Kidney epithelial cell (primary cell): Measurements from ENCODE around the gene CDH26. TPM values are rescaled to one million over a fixed set of nuclear protein-coding genes. Genes with fewer than 3 reads are reported as not detected.

Experiments
- DNase-seq: peaks from one replicate; pipeline ENCODE4 v3.0.0-alpha.2; 2010; ENCODE audit warnings: low read depth
- H3K27me3 ChIP-seq: 2 replicates; pipeline ENCODE4 v1.6.0; 2011; ENCODE audit warnings: low read length; ENCODE audit not compliant: control insufficient read depth, insufficient read depth
- H3K36me3 ChIP-seq: 2 replicates; pipeline ENCODE4 v1.5.1; 2011; ENCODE audit warnings: low read length; ENCODE audit not compliant: control insufficient read depth, insufficient read depth
- H3K4me3 ChIP-seq: 2 replicates; pipeline ENCODE4 v1.5.1; 2011; ENCODE audit warnings: low read depth, mild to moderate bottlenecking, control low read depth, low read length
- CTCF ChIP-seq: IDR thresholded peaks from 2 replicates; pipeline ENCODE4 v1.5.1; 2011; ENCODE audit warnings: mild to moderate bottlenecking, moderate library complexity, low read length, control low read depth, inconsistent platforms; ENCODE audit not compliant: insufficient read depth, poor library complexity, severe bottlenecking
- total RNA-seq: library from RNA; depleted of rRNA; stranded (reverse); fragments of >200 nt; gene quantifications from 2 replicates; pipeline ENCODE4 v1.2.3, GENCODE V29; 2015

CDH26 gene
- total RNA-seq, 1 donor from 2014 or later: 0.29 TPM

DNA sequence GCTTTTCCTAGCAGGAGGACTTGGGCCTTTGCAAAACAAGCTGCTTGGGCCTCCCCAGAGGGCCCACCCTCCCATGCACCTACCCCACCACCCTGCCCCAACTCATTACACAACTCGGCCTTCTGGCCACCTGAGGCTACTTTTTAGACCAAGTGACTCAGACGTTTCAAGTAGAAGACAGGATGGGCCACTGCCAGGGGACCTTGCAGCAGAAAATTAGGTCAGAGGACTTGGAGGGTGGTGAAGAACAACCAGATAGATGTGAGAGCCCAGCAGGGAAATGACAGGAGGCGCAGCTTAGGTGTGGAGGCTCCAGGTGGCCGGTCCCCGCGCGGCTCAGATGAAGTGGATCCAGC lies 19.5 kb upstream of the CDH26 start:
- no peaks in the 10 kb centered on the region for H3K36me3 ChIP-seq
- no peaks in the 10 kb centered on the region for H3K27me3 ChIP-seq
- no peak for DNase-seq
- TF ChIP-seq CTCF: no peak
- no peak overlapping the region for H3K4me3 ChIP-seq

DNA sequence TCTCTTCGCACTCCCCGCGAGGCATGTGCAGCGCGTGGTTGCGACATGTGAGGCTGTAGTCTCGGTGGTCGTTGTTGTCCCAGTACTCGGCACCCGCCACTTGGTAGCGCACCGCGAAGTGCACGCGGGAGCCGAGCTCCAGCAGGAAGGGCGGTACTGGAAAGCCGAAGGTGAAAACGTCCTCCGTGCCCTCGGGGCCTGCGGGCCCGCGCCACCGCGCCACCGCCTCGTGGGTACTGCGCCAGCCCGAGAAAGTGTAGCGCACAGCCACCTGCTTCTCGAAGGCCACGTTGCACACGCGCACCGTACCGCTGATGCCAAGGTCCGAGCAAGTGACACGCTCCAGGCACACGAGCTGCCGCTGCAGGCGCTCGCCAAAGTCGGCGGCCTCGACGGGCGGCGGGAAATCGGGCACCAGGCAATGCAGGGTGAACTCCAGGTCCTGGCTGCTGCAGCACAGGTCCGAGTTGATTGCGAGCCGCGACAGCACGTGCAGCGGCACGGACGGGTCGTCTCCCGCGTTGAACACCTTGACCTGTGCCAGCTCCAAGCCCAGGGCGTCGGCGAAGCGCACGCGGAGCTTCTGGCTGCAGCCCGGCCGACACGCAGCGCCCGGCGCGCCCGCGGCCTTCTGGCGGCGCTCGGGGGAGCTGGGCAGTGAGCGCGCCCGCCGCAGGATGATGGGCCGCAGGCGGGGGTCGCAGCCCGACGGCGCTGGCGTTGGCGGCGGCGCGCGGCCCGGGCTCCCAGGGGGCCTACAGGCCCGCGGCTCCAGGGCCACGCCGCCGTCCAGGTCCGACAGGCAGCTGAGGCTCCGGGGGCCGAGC lies 19.0 kb upstream of the CDH26 start:
- no peaks in the 10 kb centered on the region for H3K36me3 ChIP-seq
- no peak for TF ChIP-seq CTCF
- no peaks in the 10 kb centered on the region for H3K27me3 ChIP-seq
- no peak for DNase-seq
- H3K4me3 ChIP-seq: peak overlapping the region; percentile 66

DNA sequence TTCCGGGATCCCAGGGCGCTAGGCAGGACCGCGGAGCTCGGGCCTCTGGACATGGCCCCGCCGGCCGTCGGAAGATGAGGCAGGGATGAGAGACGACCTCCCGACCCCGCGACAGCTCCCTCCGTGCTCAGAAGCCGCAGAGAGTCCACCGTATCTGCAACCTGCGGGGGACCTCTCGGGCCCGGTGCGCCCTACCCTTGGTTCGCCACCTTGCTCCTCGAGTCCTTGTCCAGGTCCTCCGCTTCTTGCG lies 18.4 kb upstream of the CDH26 start:
- H3K4me3 ChIP-seq: peak overlapping the region; percentile 66
- TF ChIP-seq CTCF: no peak
- H3K27me3 ChIP-seq: no peaks in the 10 kb centered on the region
- no peak for DNase-seq
- H3K36me3 ChIP-seq: no peaks in the 10 kb centered on the region

GRCh38 chr20:59940129-59940955 lies 17.9 kb upstream of the CDH26 start, which contains the start of the genes FAM217B and PPP1R3D:
Gene FAM217B, plus strand, starts transcription at chr20:59940389. Its CDS starts 3,555 bp downstream, at chr20:59943944.
Gene PPP1R3D, minus strand, starts transcription at chr20:59940305. Its CDS starts 374 bp downstream, at chr20:59939931.
- no peak for TF ChIP-seq CTCF
- Histone ChIP-seq H3K36me3 (no peaks in the 10 kb centered on the region), H3K27me3 (no peaks in the 10 kb centered on the region), H3K4me3 (peak within 1 kb of the TSS; percentile 66)
- peak; percentile 91 for DNase-seq

DNA sequence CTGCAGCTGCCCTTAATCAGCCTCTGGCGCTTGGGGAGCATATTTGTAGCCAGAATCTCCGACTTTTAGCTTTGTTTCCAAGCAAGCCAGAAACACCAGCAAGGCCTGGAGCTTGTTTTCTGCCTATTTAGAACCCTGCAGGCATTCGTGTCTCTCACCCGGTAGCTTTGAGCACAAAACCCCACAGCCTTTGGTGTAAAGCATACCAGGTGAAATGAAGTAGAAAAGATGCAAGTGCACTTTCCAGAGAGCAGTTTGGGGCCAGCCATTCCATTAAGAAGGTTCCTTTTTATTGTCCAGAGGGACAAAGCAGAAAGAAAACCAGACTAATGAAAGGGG lies 17.3 kb upstream of the CDH26 start:
- Histone ChIP-seq H3K27me3 (no peaks in the 10 kb centered on the region), H3K36me3 (no peaks in the 10 kb centered on the region), H3K4me3 (peak overlapping the region; percentile 66)
- DNase-seq: no peak
- no peak for TF ChIP-seq CTCF

DNA sequence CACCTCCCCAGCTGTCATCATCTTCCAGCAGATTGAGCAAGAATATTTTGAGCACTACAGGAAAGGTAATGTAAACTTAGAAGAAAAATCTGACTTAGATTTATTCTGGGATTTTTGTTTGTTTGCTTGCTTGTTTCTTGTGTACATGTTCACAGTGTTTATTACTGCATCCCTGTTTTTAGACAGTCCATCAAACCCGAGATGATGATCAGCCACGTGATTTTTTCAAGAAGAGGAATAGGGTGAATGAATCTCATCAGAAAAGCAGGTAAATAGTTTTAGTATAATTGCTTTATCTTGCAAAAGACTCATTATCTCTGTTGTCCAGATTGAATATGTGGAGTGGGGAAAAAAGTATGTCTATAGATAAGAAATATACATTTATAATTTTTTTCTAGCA lies 16.0 kb upstream of the CDH26 start:
- Histone ChIP-seq H3K36me3 (no peaks in the 10 kb centered on the region), H3K4me3 (no peak overlapping the region), H3K27me3 (no peaks in the 10 kb centered on the region)
- no peak for TF ChIP-seq CTCF
- no peak for DNase-seq
